ENCODE measurements around the gene SMAD6.

The SMAD6 gene

DNA sequence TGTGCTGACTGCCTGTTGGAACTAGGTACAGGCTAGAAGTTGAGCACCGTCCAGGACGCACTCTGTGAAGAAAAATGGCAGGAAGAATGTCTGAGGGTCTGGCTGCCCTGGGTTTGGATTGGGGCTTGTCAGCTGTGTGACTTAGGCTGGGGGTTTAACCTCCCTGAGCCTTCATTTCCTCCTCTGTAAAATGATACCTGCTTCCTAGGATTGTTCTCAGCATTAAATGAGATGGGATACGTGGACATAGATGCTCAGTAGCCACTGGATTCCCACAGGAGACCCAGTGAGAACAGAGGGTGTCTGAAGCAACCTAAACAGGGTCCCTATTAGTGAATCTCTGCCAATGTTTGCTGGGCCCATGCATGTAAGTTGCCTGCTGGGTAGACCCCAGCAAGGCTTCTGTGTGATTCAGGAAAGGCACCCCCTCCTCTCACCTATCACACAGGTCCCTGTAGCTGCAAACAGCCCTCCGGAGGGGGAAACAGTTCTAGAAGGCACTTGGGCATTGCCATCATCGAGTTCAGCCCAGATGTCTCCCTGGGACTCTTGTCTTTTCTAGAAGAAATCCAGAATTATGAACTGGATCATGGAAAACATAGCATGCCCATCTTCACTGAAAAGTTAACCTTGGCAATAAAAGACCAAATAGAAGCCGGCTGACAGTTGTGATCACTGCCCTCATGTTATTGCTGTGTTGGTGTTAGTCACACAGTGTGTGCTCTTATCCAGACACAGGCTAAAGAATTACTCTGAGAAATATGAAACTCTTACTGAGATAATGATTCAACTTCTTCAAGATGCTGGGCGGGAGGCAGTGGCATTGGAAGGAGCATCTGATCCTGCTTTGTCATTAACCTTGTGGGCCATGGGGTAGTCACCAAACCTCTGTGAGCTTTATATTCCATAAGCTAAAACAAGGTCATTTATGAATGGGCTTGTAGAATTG lies 64.5 kb downstream of the SMAD6 start:
- H3K4me1 Mint-ChIP-seq: peaks cover 6% of the 10 kb centered on the region
- H3K9me3 Mint-ChIP-seq: no peaks in the 10 kb centered on the region
- ATAC-seq (replicated peaks; ENCODE audit: extremely low read depth, poor library complexity, severe bottlenecking): no peak
- no peak overlapping the region for H3K4me3 Mint-ChIP-seq
- no peak overlapping the region for H3K27ac Mint-ChIP-seq (ENCODE audit: low read depth)
- DNase-seq (ENCODE audit: low spot score in 2 of 2): no peak
- H3K27me3 Mint-ChIP-seq: peaks cover 79% of the 10 kb centered on the region
- H3K36me3 Mint-ChIP-seq (ENCODE audit: insufficient read depth): no peaks in the 10 kb centered on the region

GRCh38 chr15:66767240-66767659 lies 65.2 kb downstream of the SMAD6 start:
- no peak for DNase-seq (ENCODE audit: low spot score in 2 of 2)
- no peaks in the 10 kb centered on the region for H3K9me3 Mint-ChIP-seq
- peaks cover 6% of the 10 kb centered on the region for H3K4me1 Mint-ChIP-seq
- no peak overlapping the region for H3K4me3 Mint-ChIP-seq
- H3K27ac Mint-ChIP-seq (ENCODE audit: low read depth): no peak overlapping the region
- H3K36me3 Mint-ChIP-seq (ENCODE audit: insufficient read depth): no peaks in the 10 kb centered on the region
- ATAC-seq (replicated peaks; ENCODE audit: extremely low read depth, poor library complexity, severe bottlenecking): no peak
- peaks cover 72% of the 10 kb centered on the region for H3K27me3 Mint-ChIP-seq

DNA sequence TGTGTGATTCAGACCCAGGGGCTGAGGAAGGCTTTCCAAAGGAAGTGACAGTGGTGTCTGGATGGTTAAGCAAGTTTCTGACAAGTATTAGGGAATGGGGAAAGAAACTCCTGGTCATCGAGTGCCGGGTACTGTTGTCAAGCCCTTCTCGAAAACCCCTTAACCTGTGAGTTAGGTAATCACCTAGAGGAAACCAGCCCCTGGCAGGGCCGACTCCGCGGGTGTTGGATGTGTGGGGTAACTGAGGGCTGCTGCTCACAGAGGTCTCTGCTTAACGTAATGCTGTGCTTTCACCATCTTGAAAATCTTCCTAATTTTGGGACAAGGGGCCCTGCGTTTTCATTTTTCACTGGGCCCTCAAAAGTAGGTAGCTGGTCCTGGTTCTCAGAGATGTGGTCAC lies 67.0 kb downstream of the SMAD6 start:
- Mint-ChIP-seq H3K27ac (ENCODE audit: low read depth) (no peak overlapping the region), H3K9me3 (no peaks in the 10 kb centered on the region), H3K27me3 (peaks cover 55% of the 10 kb centered on the region), H3K4me3 (no peak overlapping the region), H3K4me1 (peaks cover 6% of the 10 kb centered on the region), H3K36me3 (ENCODE audit: insufficient read depth) (no peaks in the 10 kb centered on the region)
- DNase-seq (ENCODE audit: low spot score in 2 of 2): no peak
- no peak for ATAC-seq (replicated peaks; ENCODE audit: extremely low read depth, poor library complexity, severe bottlenecking)

DNA sequence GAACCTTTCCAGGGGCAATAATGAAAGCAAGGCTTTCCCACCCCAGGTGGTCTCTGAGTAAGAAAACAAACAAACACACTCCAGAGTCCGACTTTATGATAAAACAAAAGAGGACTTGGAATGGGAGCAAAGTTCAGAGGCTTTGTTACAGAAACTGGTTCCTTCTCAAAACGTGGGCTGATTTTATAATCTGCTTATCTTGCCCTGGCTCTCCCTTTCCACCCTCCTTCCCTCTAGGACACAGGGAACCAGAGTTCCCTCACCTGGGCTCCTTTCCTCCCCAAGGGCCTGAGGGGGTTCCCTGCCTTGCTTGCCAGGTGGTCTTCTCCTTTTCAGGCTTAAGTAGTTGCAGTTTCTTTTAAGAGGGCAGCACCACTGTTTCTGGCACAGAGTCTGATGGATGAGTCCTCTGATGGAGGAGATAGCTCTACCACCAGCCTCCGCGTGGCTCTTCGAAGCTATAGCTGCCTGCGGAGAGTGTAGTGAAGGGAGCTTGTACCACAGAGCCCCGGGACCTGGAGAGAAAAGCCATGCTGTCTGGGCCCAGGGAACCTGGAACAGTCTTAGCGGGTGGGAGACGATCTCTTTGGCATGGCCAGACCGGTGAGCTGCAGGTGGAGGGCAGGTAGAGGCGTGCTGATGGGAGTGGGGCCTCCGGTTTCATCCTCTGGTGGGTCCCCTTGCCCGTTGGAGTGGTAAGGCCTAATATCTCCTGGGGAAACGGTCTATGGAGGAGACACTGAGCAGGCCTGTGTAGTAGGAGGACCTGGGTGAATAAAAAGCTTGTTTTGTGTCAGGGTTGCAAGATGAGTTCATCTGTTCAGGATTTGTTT lies 68.7 kb downstream of the SMAD6 start:
- no peaks in the 10 kb centered on the region for H3K9me3 Mint-ChIP-seq
- no peak overlapping the region for H3K27ac Mint-ChIP-seq (ENCODE audit: low read depth)
- ATAC-seq (replicated peaks; ENCODE audit: extremely low read depth, poor library complexity, severe bottlenecking): no peak
- peaks cover 44% of the 10 kb centered on the region for H3K27me3 Mint-ChIP-seq
- H3K4me1 Mint-ChIP-seq: peaks cover 2% of the 10 kb centered on the region
- H3K4me3 Mint-ChIP-seq: no peak overlapping the region
- no peak for DNase-seq (ENCODE audit: low spot score in 2 of 2)
- H3K36me3 Mint-ChIP-seq (ENCODE audit: insufficient read depth): no peaks in the 10 kb centered on the region

DNA sequence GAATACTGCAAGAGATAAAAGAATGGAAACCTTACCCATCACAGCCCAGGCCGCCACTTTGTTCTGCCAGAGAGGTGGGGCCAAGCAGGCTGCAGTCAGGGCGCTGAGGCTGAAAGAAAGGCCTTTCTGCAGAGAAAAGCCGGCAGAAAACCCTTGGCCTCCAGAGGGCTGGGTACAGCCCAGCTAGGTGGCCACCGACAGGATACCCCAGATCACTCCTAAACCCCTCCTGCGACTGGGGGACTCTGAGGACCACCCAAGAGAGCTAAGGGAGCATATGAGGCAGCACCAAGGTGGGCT lies 69.3 kb downstream of the SMAD6 start:
- no peak overlapping the region for H3K4me3 Mint-ChIP-seq
- no peaks in the 10 kb centered on the region for H3K36me3 Mint-ChIP-seq (ENCODE audit: insufficient read depth)
- no peak for DNase-seq (ENCODE audit: low spot score in 2 of 2)
- H3K27ac Mint-ChIP-seq (ENCODE audit: low read depth): no peak overlapping the region
- no peaks in the 10 kb centered on the region for H3K9me3 Mint-ChIP-seq
- H3K27me3 Mint-ChIP-seq: peaks cover 39% of the 10 kb centered on the region
- no peaks in the 10 kb centered on the region for H3K4me1 Mint-ChIP-seq
- ATAC-seq (replicated peaks; ENCODE audit: extremely low read depth, poor library complexity, severe bottlenecking): no peak

GRCh38 chr15:66772604-66773128 lies 70.6 kb downstream of the SMAD6 start:
- DNase-seq (ENCODE audit: low spot score in 2 of 2): no peak

DNA sequence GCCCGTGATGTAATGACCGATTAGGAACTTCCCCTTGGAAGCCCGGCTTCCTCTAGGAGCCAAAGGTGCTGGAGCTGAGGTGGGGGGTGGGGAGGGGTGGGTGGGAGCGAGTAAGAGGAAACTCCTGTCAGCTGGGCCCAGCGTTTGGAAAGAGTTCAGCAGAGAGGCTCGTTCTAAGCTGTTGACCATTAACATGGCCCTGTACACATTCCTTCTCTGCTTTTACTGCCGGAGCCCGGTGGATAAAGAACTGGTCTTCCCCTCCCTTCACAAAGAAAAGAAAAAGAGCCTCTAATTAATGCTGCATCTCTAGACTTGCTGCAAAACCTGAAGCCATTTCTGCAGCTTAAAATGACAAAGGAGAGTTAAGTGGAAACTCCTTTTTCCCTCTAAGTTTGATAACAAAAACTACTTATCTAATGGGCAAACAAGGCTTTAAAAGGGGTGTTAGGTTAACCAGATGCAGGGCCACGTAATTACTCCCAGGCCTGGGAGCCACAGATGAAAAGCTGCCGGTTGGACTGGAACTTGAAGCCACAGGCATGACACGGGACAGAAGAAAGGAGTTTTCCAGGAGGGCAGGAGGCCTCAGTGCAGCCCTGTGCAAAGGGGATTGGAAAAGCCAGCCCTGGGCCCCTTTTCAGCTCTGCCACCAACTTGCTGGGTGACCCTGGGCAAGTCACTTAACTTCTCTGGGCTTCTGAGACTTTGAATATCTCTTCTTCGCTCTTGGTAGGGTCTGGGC lies 71.3 kb downstream of the SMAD6 start:
- no peak overlapping the region for H3K4me3 Mint-ChIP-seq
- no peak for ATAC-seq (replicated peaks; ENCODE audit: extremely low read depth, poor library complexity, severe bottlenecking)
- H3K36me3 Mint-ChIP-seq (ENCODE audit: insufficient read depth): no peaks in the 10 kb centered on the region
- peaks cover 32% of the 10 kb centered on the region for H3K27me3 Mint-ChIP-seq
- DNase-seq (ENCODE audit: low spot score in 2 of 2): no peak
- no peaks in the 10 kb centered on the region for H3K4me1 Mint-ChIP-seq
- H3K9me3 Mint-ChIP-seq: no peaks in the 10 kb centered on the region
- H3K27ac Mint-ChIP-seq (ENCODE audit: low read depth): no peak overlapping the region

More at GRCh38 chr15:66772604-66773128, 70.6 kb downstream of the SMAD6 start:
- no peaks in the 10 kb centered on the region for H3K36me3 Mint-ChIP-seq (ENCODE audit: insufficient read depth)
- ATAC-seq (replicated peaks; ENCODE audit: extremely low read depth, poor library complexity, severe bottlenecking): no peak
- no peak overlapping the region for H3K27ac Mint-ChIP-seq (ENCODE audit: low read depth)
- H3K4me3 Mint-ChIP-seq: no peak overlapping the region
- H3K4me1 Mint-ChIP-seq: no peaks in the 10 kb centered on the region
- H3K9me3 Mint-ChIP-seq: no peaks in the 10 kb centered on the region
- H3K27me3 Mint-ChIP-seq: peaks cover 32% of the 10 kb centered on the region

- Mint-ChIP-seq H3K27ac (ENCODE audit: low read depth) (no peak overlapping the region), H3K27me3 (peaks cover 22% of the 10 kb centered on the region)
These were observed 72.2 kb downstream of the SMAD6 start for GRCh38 chr15:66774001-66774814.

GRCh38 chr15:66775127-66776105 lies 73.4 kb downstream of the SMAD6 start:
- Mint-ChIP-seq H3K4me1 (no peaks in the 10 kb centered on the region), H3K36me3 (ENCODE audit: insufficient read depth) (no peaks in the 10 kb centered on the region), H3K27me3 (peaks cover 19% of the 10 kb centered on the region), H3K27ac (ENCODE audit: low read depth) (no peak overlapping the region), H3K9me3 (no peaks in the 10 kb centered on the region), H3K4me3 (no peak overlapping the region)
- ATAC-seq (replicated peaks; ENCODE audit: extremely low read depth, poor library complexity, severe bottlenecking): no peak
- DNase-seq (ENCODE audit: low spot score in 2 of 2): no peak

More at GRCh38 chr15:66774001-66774814, 72.2 kb downstream of the SMAD6 start:
- DNase-seq (ENCODE audit: low spot score in 2 of 2) (no peak), ATAC-seq (replicated peaks; ENCODE audit: extremely low read depth, poor library complexity, severe bottlenecking) (no peak)
- no peaks in the 10 kb centered on the region for H3K9me3 Mint-ChIP-seq
- no peaks in the 10 kb centered on the region for H3K4me1 Mint-ChIP-seq
- no peak overlapping the region for H3K4me3 Mint-ChIP-seq
- H3K36me3 Mint-ChIP-seq (ENCODE audit: insufficient read depth): no peaks in the 10 kb centered on the region

GRCh38 chr15:66777054-66777453 lies 75.0 kb downstream of the SMAD6 start:
- no peak overlapping the region for H3K27ac Mint-ChIP-seq (ENCODE audit: low read depth)
- no peak for ATAC-seq (replicated peaks; ENCODE audit: extremely low read depth, poor library complexity, severe bottlenecking)
- peaks cover 7% of the 10 kb centered on the region for H3K27me3 Mint-ChIP-seq
- no peak for DNase-seq (ENCODE audit: low spot score in 2 of 2)
- H3K9me3 Mint-ChIP-seq: no peaks in the 10 kb centered on the region
- no peaks in the 10 kb centered on the region for H3K36me3 Mint-ChIP-seq (ENCODE audit: insufficient read depth)
- H3K4me1 Mint-ChIP-seq: no peaks in the 10 kb centered on the region
- no peak overlapping the region for H3K4me3 Mint-ChIP-seq
